B cell (primary cell): Measurements from ENCODE around the gene KLF12. TPM values are rescaled to one million over a fixed set of nuclear protein-coding genes. Genes with fewer than 3 reads are reported as not detected.

Experiments
- ATAC-seq: fragments of 200-7000 bp; cut with Tn5 transposase; one replicate; pipeline ENCODE4 v1.10.0; 2021; ENCODE audit warnings: low read depth, mild to moderate bottlenecking, moderate number of reproducible peaks, moderate library complexity
- CTCF ChIA-PET: fragments of 350-600 bp; sonication (Branson Sonifier 250); formaldehyde crosslinking; loops from one replicate; lab custom pipeline; 2021; ENCODE audit warnings: antibody characterized with exemption, inconsistent platforms; lab: Charles Lee
- POLR2A ChIA-PET: fragments of 350-600 bp; sonication (Branson Sonifier 250); formaldehyde crosslinking; loops from one replicate; lab custom pipeline; 2021; ENCODE audit warnings: antibody characterized with exemption; lab: Charles Lee
- DNase-seq: peaks from one replicate; pipeline ENCODE4 v3.0.0; 2013
- H2AFZ ChIP-seq: 2 replicates; pipeline ENCODE4 v1.6.1; 2012; ENCODE audit warnings: mild to moderate bottlenecking, low read depth, low read length; ENCODE audit not compliant: insufficient read depth, poor library complexity, severe bottlenecking
- H3K27ac ChIP-seq, 2 donors: 1 replicate in 1 of 2; 2 replicates in 1 of 2; pipeline ENCODE4 v1.5.1; 2012 to 2013; ENCODE audit warnings: low read length in 2 of 2, mild to moderate bottlenecking in 2 of 2, moderate library complexity in 1 of 2
- H3K27me3 ChIP-seq, 4 experiments: fragments of 200-600 bp in 1 of 4; sonication (generic) in 1 of 4; replicated peaks in 1 of 4; 1 replicate in 2 of 4; 2 replicates in 2 of 4; pipeline versions ENCODE4 v1.6.1 to v1.7.0; 2013 to 2016; ENCODE audit warnings: low read length in 3 of 4, mild to moderate bottlenecking in 2 of 4, mixed read lengths in 1 of 4, moderate library complexity in 1 of 4; ENCODE audit not compliant: insufficient read depth in 4 of 4, control insufficient read depth in 3 of 4; ENCODE audit errors: control extremely low read depth in 1 of 4
- H3K36me3 ChIP-seq, 2 experiments: replicated peaks in 1 of 2; 1 replicate in 1 of 2; 2 replicates in 1 of 2; pipeline versions ENCODE4 v1.6.1 to v1.7.1; 2013; ENCODE audit warnings: low read length in 1 of 2; ENCODE audit not compliant: insufficient read depth in 2 of 2, control insufficient read depth in 1 of 2; ENCODE audit errors: control extremely low read depth in 1 of 2, extremely low read depth in 1 of 2
- H3K4me1 ChIP-seq, 2 donors: fragments of 200-600 bp in 1 of 2; sonication (generic) in 1 of 2; 1 replicate in 1 of 2; 2 replicates in 1 of 2; pipeline versions ENCODE4 v1.5.1 to v1.6.1; 2013 to 2017; ENCODE audit warnings: low read length in 2 of 2; ENCODE audit not compliant: control insufficient read depth in 2 of 2, insufficient read depth in 2 of 2
- H3K4me2 ChIP-seq: replicated peaks from 2 replicates; pipeline ENCODE3; 2012; ENCODE audit warnings: mild to moderate bottlenecking, low read depth, low read length; ENCODE audit not compliant: poor library complexity, severe bottlenecking
- H3K4me3 ChIP-seq, 5 experiments: fragments of 200-600 bp in 1 of 5; sonication (generic) in 1 of 5; 1 replicate in 3 of 5; 2 replicates in 2 of 5; pipeline versions ENCODE4 v1.5.1 to v1.7.0; 2011 to 2016; ENCODE audit warnings: low read length in 4 of 5, mild to moderate bottlenecking in 4 of 5, low read depth in 2 of 5, control low read depth in 1 of 5, moderate library complexity in 1 of 5; ENCODE audit not compliant: insufficient read depth in 1 of 5; ENCODE audit errors: control extremely low read depth in 1 of 5, extremely low read depth in 1 of 5
- H3K79me2 ChIP-seq: fragments of 200-600 bp; sonication (generic); one replicate; pipeline ENCODE4 v1.6.0; 2016; ENCODE audit warnings: low read length; ENCODE audit not compliant: control insufficient read depth, insufficient read depth
- H3K9ac ChIP-seq: fragments of 200-600 bp; sonication (generic); 2 replicates; pipeline ENCODE4 v1.6.1; 2017; ENCODE audit warnings: mild to moderate bottlenecking, low read length, moderate library complexity
- H3K9me3 ChIP-seq, 3 donors: one replicate each; pipeline versions ENCODE4 v1.6.1 to v1.7.1; 2013; ENCODE audit warnings: low read length in 2 of 3; ENCODE audit not compliant: control insufficient read depth in 2 of 3, insufficient read depth in 1 of 3; ENCODE audit errors: control extremely low read depth in 1 of 3
- H4K20me1 ChIP-seq: 2 replicates; pipeline ENCODE4 v1.6.0; 2012; ENCODE audit warnings: mild to moderate bottlenecking, low read length; ENCODE audit not compliant: insufficient read depth, control insufficient read depth, poor library complexity, severe bottlenecking
- H3K27ac Mint-ChIP-seq: one replicate; pipeline ENCODE4 v1.8.0; 2021; ENCODE audit warnings: mixed read lengths
- H3K27me3 Mint-ChIP-seq: one replicate; pipeline ENCODE4 v1.8.0; 2021; ENCODE audit warnings: mixed read lengths
- H3K4me1 Mint-ChIP-seq: one replicate; pipeline ENCODE4 v1.8.0; 2021; ENCODE audit warnings: mixed read lengths
- H3K4me3 Mint-ChIP-seq: one replicate; pipeline ENCODE4 v1.8.0; 2021; ENCODE audit warnings: mixed read lengths
- H3K9me3 Mint-ChIP-seq: one replicate; pipeline ENCODE4 v1.8.0; 2022; ENCODE audit warnings: mixed read lengths; ENCODE audit not compliant: insufficient read depth
- EZH2 ChIP-seq: IDR thresholded peaks from 2 replicates; pipeline ENCODE4 v1.6.1; 2012; ENCODE audit warnings: borderline replicate concordance, low read depth, mild to moderate bottlenecking, moderate library complexity, low read length; ENCODE audit not compliant: insufficient read depth, poor library complexity, severe bottlenecking
- WGBS: methylation state at CpG from one replicate; pipeline ENCODE4 v1.1.5; 2013; ENCODE audit warnings: missing lambda C conversion rate; ENCODE audit not compliant: insufficient coverage; 5-methylcytosine and 5-hydroxymethylcytosine counted together
- intact Hi-C: fragments of 100-400 bp; cut with micrococcal nuclease; formaldehyde crosslinking; loops from one replicate; pipeline ENCODE4 v1.10.0; 2022
- polyA plus RNA-seq: library from polyadenylated mRNA; depleted of rRNA; stranded (reverse); fragments of >200 nt; gene quantifications from 2 replicates; pipeline ENCODE4 v1.2.3, GENCODE V29; 2012
- total RNA-seq, 2 donors: library from RNA; stranded (reverse); fragments of 120-200 nt in 1 of 2; gene quantifications; 1 replicate in 1 of 2; 2 replicates in 1 of 2; pipeline versions ENCODE4 v1.2.3 to v1.2.4, GENCODE V29; 2013 to 2022
- TF ChIP-seq, protein P1 (sequence below): fragments of 200-600 bp; IDR thresholded peaks from one replicate; pipeline ENCODE4 v1.8.0; 2022; ENCODE audit warnings: antibody characterized with exemption, mild to moderate bottlenecking

Gene KLF12
- total and polyA plus RNA-seq, 2 donors (not counting 1 experiment from before 2014, with no cell fraction given), result 6.7 to 55.7 TPM

DNA sequence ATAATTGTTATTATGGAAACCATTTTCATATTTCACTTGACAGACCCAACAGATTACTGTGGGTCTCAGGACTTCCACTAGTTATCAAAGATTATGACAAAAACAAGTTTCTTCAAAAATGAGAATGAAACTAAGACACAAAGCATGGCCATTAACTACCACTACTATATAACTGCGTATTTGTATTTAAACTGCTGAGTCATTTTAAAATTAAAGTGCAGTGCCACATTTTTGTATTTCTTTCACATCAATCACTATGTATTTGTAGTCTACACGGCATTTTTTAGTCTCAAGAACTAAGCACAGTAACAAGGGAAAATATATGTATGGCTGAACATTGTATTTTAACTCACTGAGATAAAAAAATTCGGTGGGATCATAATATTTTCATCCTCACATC, 10.1 kb upstream of the KLF12 start:
- Histone ChIP-seq H3K27me3 (peaks cover 0 to 3% (median 0%) of the 10 kb centered on the region in 4 experiments), H3K4me2 (no peak overlapping the region), H3K4me1 (no peaks in the 10 kb centered on the region), H2AFZ (no peak overlapping the region), H3K79me2 (no peaks in the 10 kb centered on the region), H3K36me3 (no peaks in the 10 kb centered on the region), H3K9ac (no peak overlapping the region), H4K20me1 (no peaks in the 10 kb centered on the region), H3K27ac (no peak overlapping the region), H3K4me3 (no peak overlapping the region), H3K9me3 (no peaks in the 10 kb centered on the region)
- CTCF ChIA-PET, result no interaction called here
- ATAC-seq, result no peak
- POLR2A ChIA-PET, result no interaction called here
- Mint-ChIP-seq H3K27ac (no peak overlapping the region), H3K9me3 (no peaks in the 10 kb centered on the region), H3K4me1 (no peaks in the 10 kb centered on the region), H3K4me3 (no peak overlapping the region), H3K27me3 (no peaks in the 10 kb centered on the region)
- WGBS, result no CpG with 5 or more reads among the region's 3 CpGs
- DNase-seq, result no peak
- TF ChIP-seq, protein P1, sequence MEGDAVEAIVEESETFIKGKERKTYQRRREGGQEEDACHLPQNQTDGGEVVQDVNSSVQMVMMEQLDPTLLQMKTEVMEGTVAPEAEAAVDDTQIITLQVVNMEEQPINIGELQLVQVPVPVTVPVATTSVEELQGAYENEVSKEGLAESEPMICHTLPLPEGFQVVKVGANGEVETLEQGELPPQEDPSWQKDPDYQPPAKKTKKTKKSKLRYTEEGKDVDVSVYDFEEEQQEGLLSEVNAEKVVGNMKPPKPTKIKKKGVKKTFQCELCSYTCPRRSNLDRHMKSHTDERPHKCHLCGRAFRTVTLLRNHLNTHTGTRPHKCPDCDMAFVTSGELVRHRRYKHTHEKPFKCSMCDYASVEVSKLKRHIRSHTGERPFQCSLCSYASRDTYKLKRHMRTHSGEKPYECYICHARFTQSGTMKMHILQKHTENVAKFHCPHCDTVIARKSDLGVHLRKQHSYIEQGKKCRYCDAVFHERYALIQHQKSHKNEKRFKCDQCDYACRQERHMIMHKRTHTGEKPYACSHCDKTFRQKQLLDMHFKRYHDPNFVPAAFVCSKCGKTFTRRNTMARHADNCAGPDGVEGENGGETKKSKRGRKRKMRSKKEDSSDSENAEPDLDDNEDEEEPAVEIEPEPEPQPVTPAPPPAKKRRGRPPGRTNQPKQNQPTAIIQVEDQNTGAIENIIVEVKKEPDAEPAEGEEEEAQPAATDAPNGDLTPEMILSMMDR, result no peak
- no peak for TF ChIP-seq EZH2
- intact Hi-C loops, result no loop called here

GRCh38 chr13:74142257-74142656, 8.1 kb upstream of the KLF12 start:
- Histone ChIP-seq H3K36me3 (no peaks in the 10 kb centered on the region), H4K20me1 (no peaks in the 10 kb centered on the region), H3K4me1 (no peaks in the 10 kb centered on the region), H3K4me2 (no peak overlapping the region), H3K9ac (no peak overlapping the region), H3K27ac (no peak overlapping the region), H3K9me3 (no peaks in the 10 kb centered on the region), H3K79me2 (no peaks in the 10 kb centered on the region), H3K27me3 (peaks cover 0 to 3% (median 0%) of the 10 kb centered on the region in 4 experiments), H3K4me3 (no peak overlapping the region), H2AFZ (no peak overlapping the region)
- POLR2A ChIA-PET, result no interaction called here
- Mint-ChIP-seq H3K4me1 (no peaks in the 10 kb centered on the region), H3K27ac (no peak overlapping the region), H3K4me3 (no peak overlapping the region), H3K27me3 (no peaks in the 10 kb centered on the region), H3K9me3 (no peaks in the 10 kb centered on the region)
- CTCF ChIA-PET, result no interaction called here
- DNase-seq (no peak), ATAC-seq (no peak)
- intact Hi-C loops, result no loop called here
- WGBS, result 88% methylated on average over 1 of the region's 1 CpG
- no peak for TF ChIP-seq EZH2
- TF ChIP-seq, protein P1, result no peak
